Osteoblast (primary cell): Measurements from ENCODE around the gene RANBP10. TPM values are rescaled to one million over a fixed set of nuclear protein-coding genes. Genes with fewer than 3 reads are reported as not detected.

Experiments
- DNase-seq: peaks from one replicate; pipeline ENCODE4 v3.0.0; 2011; ENCODE audit warnings: low spot score, mixed read lengths; ENCODE audit not compliant: insufficient read length; ENCODE audit errors: missing footprints
- H2AFZ ChIP-seq: 2 replicates; pipeline ENCODE4 v1.6.0; 2011; ENCODE audit warnings: mild to moderate bottlenecking, low read length
- H3K27ac ChIP-seq: 2 replicates; pipeline ENCODE4 v1.5.1; 2011; ENCODE audit warnings: mild to moderate bottlenecking, low read depth, low read length, moderate library complexity
- H3K27me3 ChIP-seq: 2 replicates; pipeline ENCODE4 v1.6.0; 2012; ENCODE audit warnings: mild to moderate bottlenecking, control low read depth, inconsistent platforms, low read length, moderate library complexity; ENCODE audit not compliant: insufficient read depth
- H3K36me3 ChIP-seq: 2 replicates; pipeline ENCODE4 v1.5.1; 2011; ENCODE audit warnings: mild to moderate bottlenecking, low read length, control low read depth, moderate library complexity; ENCODE audit not compliant: insufficient read depth
- H3K4me1 ChIP-seq: 2 replicates; pipeline ENCODE4 v1.5.1; 2011; ENCODE audit warnings: mild to moderate bottlenecking, low read length, control low read depth, moderate library complexity; ENCODE audit not compliant: insufficient read depth
- H3K4me2 ChIP-seq: 2 replicates; pipeline ENCODE4 v1.6.0; 2011; ENCODE audit warnings: mild to moderate bottlenecking, low read length; ENCODE audit not compliant: insufficient read depth
- H3K4me3 ChIP-seq: fragments of 200-600 bp; sonication (generic); 3 replicates; pipeline ENCODE4 v1.5.1; 2012; ENCODE audit warnings: mild to moderate bottlenecking, low read length, inconsistent platforms; ENCODE audit not compliant: insufficient read depth
- H3K79me2 ChIP-seq: 2 replicates; pipeline ENCODE4 v1.6.0; 2012; ENCODE audit warnings: mild to moderate bottlenecking, low read length, control low read depth, inconsistent platforms; ENCODE audit not compliant: insufficient read depth
- H3K9me3 ChIP-seq: 2 replicates; pipeline ENCODE4 v1.5.1; 2011; ENCODE audit warnings: low read depth, low read length, control low read depth
- H4K20me1 ChIP-seq: 2 replicates; pipeline ENCODE4 v1.6.0; 2012; ENCODE audit warnings: mild to moderate bottlenecking, low read length, control low read depth; ENCODE audit not compliant: insufficient read depth
- CTCF ChIP-seq: IDR thresholded peaks from 2 replicates; pipeline ENCODE4 v1.5.1; 2011; ENCODE audit warnings: mild to moderate bottlenecking, low read depth, low read length, moderate library complexity; ENCODE audit errors: extremely low read depth
- total RNA-seq: library from RNA; depleted of rRNA; stranded (reverse); fragments of >200 nt; gene quantifications from 2 replicates; pipeline ENCODE4 v1.2.3, GENCODE V29; 2012

RANBP10 gene
- total RNA-seq, 1 donor: 5.4 TPM

- DNase-seq: no peak
- H3K79me2 ChIP-seq: peaks cover 3% of the 10 kb centered on the region
- H3K27ac ChIP-seq: no peak overlapping the region
- no peaks in the 10 kb centered on the region for H3K4me1 ChIP-seq
- no peaks in the 10 kb centered on the region for H3K9me3 ChIP-seq
- H3K4me2 ChIP-seq: no peak overlapping the region
- peaks cover 16% of the 10 kb centered on the region for H3K36me3 ChIP-seq
- peaks cover 7% of the 10 kb centered on the region for H4K20me1 ChIP-seq
- no peaks in the 10 kb centered on the region for H3K27me3 ChIP-seq
- H3K4me3 ChIP-seq: no peak overlapping the region
- H2AFZ ChIP-seq: no peak overlapping the region
- TF ChIP-seq CTCF: no peak
Measured at GRCh38 chr16:67685388-67686112, 120.8 kb downstream of the RANBP10 start.

- Histone ChIP-seq H3K4me3 (no peak overlapping the region), H3K27me3 (no peaks in the 10 kb centered on the region), H3K4me2 (no peak overlapping the region), H3K36me3 (peaks cover 16% of the 10 kb centered on the region), H3K27ac (no peak overlapping the region), H3K9me3 (no peaks in the 10 kb centered on the region), H3K4me1 (no peaks in the 10 kb centered on the region), H3K79me2 (no peaks in the 10 kb centered on the region), H2AFZ (no peak overlapping the region), H4K20me1 (peaks cover 3% of the 10 kb centered on the region)
- DNase-seq: no peak
- no peak for TF ChIP-seq CTCF
Measured at GRCh38 chr16:67683767-67684166, 122.6 kb downstream of the RANBP10 start.

- no peak overlapping the region for H2AFZ ChIP-seq
- H3K27ac ChIP-seq: no peak overlapping the region
- H3K4me3 ChIP-seq: no peak overlapping the region
- peak; percentile 9 for DNase-seq
- peaks cover 22% of the 10 kb centered on the region for H3K36me3 ChIP-seq
- no peaks in the 10 kb centered on the region for H3K4me1 ChIP-seq
- H4K20me1 ChIP-seq: no peaks in the 10 kb centered on the region
- no peaks in the 10 kb centered on the region for H3K79me2 ChIP-seq
- H3K4me2 ChIP-seq: no peak overlapping the region
- no peaks in the 10 kb centered on the region for H3K9me3 ChIP-seq
- no peaks in the 10 kb centered on the region for H3K27me3 ChIP-seq
- TF ChIP-seq CTCF: no peak
Measured at GRCh38 chr16:67679935-67680897, 126.1 kb downstream of the RANBP10 start.
